Esophagus squamous epithelium (tissue), 5 donors: ENCODE measurements around the gene PRPH2. TPM values are rescaled to one million over a fixed set of nuclear protein-coding genes. Genes with fewer than 3 reads are reported as not detected.

Source experiments
- DNase-seq: peaks from one replicate; lab custom pipeline; 2025; lab: John Stamatoyannopoulos, UW
- H3K27ac ChIP-seq, 4 donors: fragments of 200-600 bp; sonication (generic); one replicate each; pipeline ENCODE4 v1.5.1; 2016 to 2019; ENCODE audit warnings: mild to moderate bottlenecking in 1 of 4
- H3K27me3 ChIP-seq, 4 donors: fragments of 200-600 bp; sonication (generic); 1 replicate in 3 of 4; 2 replicates in 1 of 4; pipeline versions ENCODE4 v1.5.1 to v1.6.0; 2017 to 2021; ENCODE audit warnings: antibody characterized with exemption in 1 of 4
- H3K36me3 ChIP-seq, 3 donors: fragments of 200-600 bp; sonication (generic); one replicate each; pipeline ENCODE4 v1.5.1; 2016 to 2019
- H3K4me1 ChIP-seq, 3 donors: fragments of 200-600 bp; sonication (generic); one replicate each; pipeline ENCODE4 v1.5.1; 2017 to 2019
- H3K4me3 ChIP-seq, 4 donors: fragments of 200-600 bp; sonication (generic); 1 replicate in 3 of 4; 2 replicates in 1 of 4; pipeline ENCODE4 v1.5.1; 2016 to 2019; ENCODE audit warnings: mild to moderate bottlenecking in 2 of 4, moderate library complexity in 1 of 4
- H3K9me3 ChIP-seq, 3 donors: fragments of 200-600 bp; sonication (generic); one replicate each; pipeline ENCODE4 v1.5.1; 2016 to 2019
- CTCF ChIP-seq, 6 experiments: fragments of 450-650 bp in 4 of 6; fragments of 200-600 bp in 2 of 6; sonication (generic) in 2 of 6; IDR thresholded peaks; one replicate each; pipeline ENCODE4 v1.5.1; 2016 to 2019; ENCODE audit warnings: antibody characterized with exemption in 6 of 6, mild to moderate bottlenecking in 4 of 6, moderate library complexity in 4 of 6
- POLR2A ChIP-seq, 4 donors: fragments of 450-650 bp; IDR thresholded peaks; one replicate each; pipeline ENCODE4 v1.6.1; 2017; ENCODE audit warnings: antibody characterized with exemption in 4 of 4, mild to moderate bottlenecking in 4 of 4, moderate library complexity in 3 of 4
- WGBS, 2 donors: methylation state at CpG; one replicate each; pipeline ENCODE4 v1.1.5; 2018; 5-methylcytosine and 5-hydroxymethylcytosine counted together
- intact Hi-C: fragments of 100-400 bp; cut with DNase I; formaldehyde crosslinking; loops from one replicate; pipeline ENCODE4 v1.15.0; 2022
- total RNA-seq, 4 donors: library from RNA; depleted of rRNA; stranded (reverse); fragments of >200 nt; gene quantifications; one replicate each; pipeline ENCODE4 v1.1.0, GENCODE V29; 2016
- donor health status: DM: yes; HTN: yes; CAD: no.

The PRPH2 gene
- total RNA-seq, 4 donors from 2014 or later = 0.94 to 1.3 TPM; not detected in 2

DNA sequence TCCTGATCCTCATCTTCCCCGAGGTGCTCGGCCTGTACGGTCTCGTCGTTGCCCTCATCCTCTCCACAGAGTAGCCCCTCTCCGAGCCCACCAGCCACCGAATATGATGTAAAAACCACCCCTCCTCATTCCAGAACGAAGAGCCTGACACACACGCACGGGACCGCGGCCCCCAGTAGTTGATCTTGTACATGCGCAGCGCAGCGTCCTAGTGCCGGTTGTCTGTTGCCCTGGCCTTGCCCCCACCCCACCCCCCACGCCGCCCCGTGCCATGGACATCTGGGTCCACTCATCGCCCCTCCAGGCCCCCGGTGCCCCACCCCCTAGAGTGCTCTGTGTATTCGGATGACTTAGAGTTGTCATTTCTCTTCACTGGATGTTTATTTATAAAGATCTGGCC is 5.2 kb upstream of the PRPH2 start:
- intact Hi-C loops = loop anchor here (5.0 to 10.0 kb wide), 2 partner anchors 65 to 147 kb away; partner anchors contain the start of gene RPL7L1
- H3K36me3 ChIP-seq = no peaks in the 10 kb centered on the region
- peaks cover 7 to 25% (median 15%) of the 10 kb centered on the region in 3 donors for H3K4me1 ChIP-seq
- peak overlapping the region; percentile 24 to 61 (median 53) for H3K4me3 ChIP-seq
- H3K27me3 ChIP-seq = no peaks in the 10 kb centered on the region
- TF ChIP-seq CTCF (IDR thresholded peaks at IDR 0.05) (no peak), POLR2A (IDR thresholded peaks at IDR 0.05) (peak in 1 of 4 donors; percentile 14)
- H3K27ac ChIP-seq = peak overlapping the region; percentile 62 to 89 (median 86)
- no peak for DNase-seq
- WGBS, 2 donors = 55 to 76% methylated on average over 8 to 13 of the region's 22 CpGs
- no peaks in the 10 kb centered on the region for H3K9me3 ChIP-seq

DNA sequence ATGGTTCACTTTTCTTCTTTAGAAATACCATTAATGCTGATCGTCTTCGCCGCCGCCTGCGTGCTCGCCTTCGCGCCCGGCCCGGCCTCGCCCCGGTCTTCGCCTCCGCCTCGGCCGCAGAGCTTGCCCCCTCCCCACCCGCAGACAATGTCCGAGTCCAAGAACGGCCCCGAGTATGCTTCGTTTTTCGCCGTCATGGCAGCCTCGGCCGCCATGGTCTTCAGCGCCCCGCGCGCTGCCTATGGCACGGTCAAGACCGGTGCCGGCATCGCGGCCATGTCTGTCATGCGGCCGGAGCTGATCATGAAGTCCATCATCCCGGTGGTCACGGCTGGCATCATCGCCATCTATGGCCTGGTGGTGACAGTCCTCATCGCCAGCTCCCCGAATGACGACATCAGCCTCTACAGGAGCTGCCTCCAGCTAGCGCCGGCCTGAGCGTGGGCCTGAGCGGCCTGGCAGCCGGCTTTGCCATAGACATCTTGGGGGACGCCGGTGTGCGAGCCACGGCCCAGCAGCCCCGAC is 4.8 kb upstream of the PRPH2 start:
- no peak for DNase-seq
- intact Hi-C loops = loop anchor here (5.0 to 10.0 kb wide), 2 partner anchors 65 to 148 kb away; partner anchors contain the start of gene RPL7L1
- TF ChIP-seq POLR2A (IDR thresholded peaks at IDR 0.05) (no peak), CTCF (IDR thresholded peaks at IDR 0.05) (no peak)

DNA sequence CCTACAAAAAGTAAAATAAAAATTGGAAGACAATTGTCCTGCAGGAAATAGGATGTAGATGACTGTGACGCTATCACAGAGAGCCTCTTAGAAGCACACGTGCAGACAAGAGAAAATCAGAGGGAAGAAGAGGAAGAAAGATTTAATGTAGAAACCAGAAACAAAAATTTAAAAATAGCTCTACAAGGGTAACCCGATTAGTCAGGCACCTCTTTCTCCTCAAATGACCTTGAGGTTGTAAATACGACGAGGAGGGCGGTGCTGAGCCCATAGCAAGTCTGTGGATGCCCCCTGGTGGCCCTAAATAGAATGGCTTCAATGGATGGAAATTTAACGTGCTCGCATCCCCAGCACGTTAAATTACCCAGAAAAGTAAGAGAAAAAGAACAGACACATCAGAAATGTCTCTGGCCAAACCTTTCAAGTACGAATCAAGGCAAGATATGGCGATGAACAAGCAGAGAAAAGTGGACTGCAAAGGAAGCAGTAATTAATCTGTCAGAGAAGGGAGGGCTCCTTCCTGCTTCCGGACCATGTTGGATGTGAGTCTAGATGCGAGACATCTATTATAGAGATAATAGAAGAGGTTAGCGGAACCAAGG is 4.2 kb upstream of the PRPH2 start:
- TF ChIP-seq CTCF (IDR thresholded peaks at IDR 0.05) = peak; percentile 84 to 97 (median 94)
- no peak for TF ChIP-seq POLR2A (IDR thresholded peaks at IDR 0.05)
- DNase-seq = peak; percentile 20
- Histone ChIP-seq H3K27ac (peak overlapping the region; percentile 62 to 89 (median 86)), H3K4me3 (peak overlapping the region; percentile 24 to 61 (median 53)), H3K9me3 (no peaks in the 10 kb centered on the region), H3K36me3 (no peaks in the 10 kb centered on the region), H3K4me1 (peaks cover 7 to 25% (median 15%) of the 10 kb centered on the region in 3 donors), H3K27me3 (no peaks in the 10 kb centered on the region)
- intact Hi-C loops = loop anchor here (5.0 to 10.0 kb wide), 2 partner anchors 64 to 148 kb away; partner anchors contain the start of gene RPL7L1
- 1 to 3% methylated on average over 14 of the region's 14 CpGs for WGBS, 2 donors

More for the DNA sequence above, 4.8 kb upstream of the PRPH2 start:
- Histone ChIP-seq H3K36me3 (no peaks in the 10 kb centered on the region), H3K4me1 (peaks cover 7 to 25% (median 15%) of the 10 kb centered on the region in 3 donors), H3K9me3 (no peaks in the 10 kb centered on the region), H3K27ac (peak overlapping the region; percentile 62 to 89 (median 86)), H3K27me3 (no peaks in the 10 kb centered on the region), H3K4me3 (peak overlapping the region; percentile 24 to 61 (median 53))
- WGBS, 2 donors = 0 to 50% methylated on average over 2 of the region's 52 CpGs

- DNase-seq = no peak
- TF ChIP-seq POLR2A (IDR thresholded peaks at IDR 0.05) = no peak
- TF ChIP-seq CTCF (IDR thresholded peaks at IDR 0.05) = no peak
- H3K4me3 ChIP-seq = peak overlapping the region in 2 of 4 donors; percentile 59 to 61
These were observed 3.6 kb upstream of the PRPH2 start for GRCh38 chr6:42726026-42726425.

DNA sequence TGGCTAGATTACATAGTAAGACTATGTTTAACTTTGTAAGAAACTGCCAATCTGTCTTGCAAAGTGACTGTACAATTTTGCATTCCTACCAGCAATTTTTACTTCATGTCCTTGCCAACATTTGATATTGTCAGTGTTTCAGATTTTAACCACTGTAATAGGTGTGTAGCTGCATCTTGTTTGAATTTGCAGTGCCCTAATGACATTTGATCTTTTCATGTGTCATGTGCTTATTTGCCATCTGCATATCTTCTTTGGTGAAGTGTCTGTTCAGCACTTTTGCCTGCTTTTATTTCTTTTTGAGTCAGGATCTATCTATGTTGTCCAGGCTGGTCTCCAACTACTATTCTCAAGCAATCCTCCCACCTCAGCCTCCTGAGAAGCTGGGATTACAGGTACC is 2.4 kb upstream of the PRPH2 start:
- no peak for DNase-seq
- Histone ChIP-seq H3K4me3 (no peak overlapping the region), H3K36me3 (no peaks in the 10 kb centered on the region), H3K27ac (no peak overlapping the region), H3K9me3 (no peaks in the 10 kb centered on the region), H3K27me3 (no peaks in the 10 kb centered on the region), H3K4me1 (peaks cover 7 to 25% (median 15%) of the 10 kb centered on the region in 3 donors)
- intact Hi-C loops = loop anchor here (5.0 to 10.0 kb wide), 2 partner anchors 63 to 150 kb away; partner anchors contain the start of gene RPL7L1
- TF ChIP-seq POLR2A (IDR thresholded peaks at IDR 0.05) (no peak), CTCF (IDR thresholded peaks at IDR 0.05) (no peak)

More at GRCh38 chr6:42726026-42726425, 3.6 kb upstream of the PRPH2 start:
- Histone ChIP-seq H3K9me3 (no peaks in the 10 kb centered on the region), H3K4me1 (peaks cover 7 to 25% (median 15%) of the 10 kb centered on the region in 3 donors), H3K27ac (peak overlapping the region; percentile 62 to 89 (median 86)), H3K27me3 (no peaks in the 10 kb centered on the region), H3K36me3 (no peaks in the 10 kb centered on the region)
- intact Hi-C loops = loop anchor here (5.0 to 10.0 kb wide), 2 partner anchors 64 to 149 kb away; partner anchors contain the start of gene RPL7L1
